Lower leg skin (tissue), 4 donors: Measurements from ENCODE around the gene APOBEC3G. TPM values are rescaled to one million over a fixed set of nuclear protein-coding genes. Genes with fewer than 3 reads are reported as not detected.
"Not testable (repeated sequence)": the region's sequence is repeated elsewhere in the genome, so short reads cannot be mapped to it uniquely, and the experiment has no call there.

Experiments
- DNase-seq, 2 donors: peaks; one replicate each; pipeline ENCODE4 v3.0.0-alpha.2; 2019; ENCODE audit warnings: low spot score in 2 of 2
- H3K4me3 ChIP-seq: fragments of 200-600 bp; sonication (generic); 2 replicates; pipeline ENCODE4 v1.5.1; 2017; ENCODE audit warnings: mild to moderate bottlenecking, low read depth; ENCODE audit not compliant: poor library complexity, severe bottlenecking
- POLR2A ChIP-seq, 2 donors: fragments of 450-650 bp; IDR thresholded peaks; one replicate each; pipeline ENCODE4 v1.6.1; 2016 to 2017; ENCODE audit warnings: antibody characterized with exemption in 2 of 2, mild to moderate bottlenecking in 1 of 2, moderate library complexity in 1 of 2
- WGBS, 2 donors: methylation state at CpG; one replicate each; pipeline ENCODE4 v1.1.5; 2018; 5-methylcytosine and 5-hydroxymethylcytosine counted together
- intact Hi-C: fragments of 100-400 bp; cut with DNase I; formaldehyde crosslinking; loops from one replicate; pipeline ENCODE4 v1.15.0; 2023; ENCODE audit warnings: low total_unique reads
- total RNA-seq, 4 donors: library from RNA; depleted of rRNA; stranded (reverse); fragments of >200 nt; gene quantifications; one replicate each; pipeline ENCODE4 v1.1.0, GENCODE V29; 2016
- TF ChIP-seq, protein P1 (sequence below), 3 donors: fragments of 450-650 bp; IDR thresholded peaks; one replicate each; pipeline ENCODE4 v1.5.1; 2016; ENCODE audit warnings: antibody characterized with exemption in 3 of 3, mild to moderate bottlenecking in 3 of 3, moderate library complexity in 2 of 3

The APOBEC3G gene
- total RNA-seq, 4 donors from 2014 or later: 1.1 to 3.9 (median 1.9) TPM

DNA sequence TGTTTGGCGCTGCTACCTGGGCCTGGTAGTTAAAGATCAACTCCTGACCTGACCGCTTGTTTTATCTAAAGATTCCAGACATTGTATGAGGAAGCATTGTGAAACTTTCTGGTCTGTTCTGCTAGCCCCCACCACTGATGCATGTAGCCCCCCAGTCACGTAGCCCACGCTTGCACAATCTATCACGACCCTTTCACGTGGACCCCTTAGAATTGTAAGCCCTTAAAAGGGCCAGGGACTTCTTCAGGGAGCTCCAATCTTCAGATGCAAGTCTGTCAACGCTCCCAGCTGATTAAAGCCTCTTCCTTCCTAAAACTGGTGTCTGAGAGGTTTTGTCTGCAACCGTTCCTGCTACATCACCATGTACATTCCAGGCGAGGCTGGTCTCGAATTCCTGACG lies 21.4 kb upstream of the APOBEC3G start:
- intact Hi-C loops: no loop called here
- WGBS, 2 donors: 92% methylated on average over 11 of the region's 11 CpGs
- no peak overlapping the region for H3K4me3 ChIP-seq
- TF ChIP-seq, protein P1, sequence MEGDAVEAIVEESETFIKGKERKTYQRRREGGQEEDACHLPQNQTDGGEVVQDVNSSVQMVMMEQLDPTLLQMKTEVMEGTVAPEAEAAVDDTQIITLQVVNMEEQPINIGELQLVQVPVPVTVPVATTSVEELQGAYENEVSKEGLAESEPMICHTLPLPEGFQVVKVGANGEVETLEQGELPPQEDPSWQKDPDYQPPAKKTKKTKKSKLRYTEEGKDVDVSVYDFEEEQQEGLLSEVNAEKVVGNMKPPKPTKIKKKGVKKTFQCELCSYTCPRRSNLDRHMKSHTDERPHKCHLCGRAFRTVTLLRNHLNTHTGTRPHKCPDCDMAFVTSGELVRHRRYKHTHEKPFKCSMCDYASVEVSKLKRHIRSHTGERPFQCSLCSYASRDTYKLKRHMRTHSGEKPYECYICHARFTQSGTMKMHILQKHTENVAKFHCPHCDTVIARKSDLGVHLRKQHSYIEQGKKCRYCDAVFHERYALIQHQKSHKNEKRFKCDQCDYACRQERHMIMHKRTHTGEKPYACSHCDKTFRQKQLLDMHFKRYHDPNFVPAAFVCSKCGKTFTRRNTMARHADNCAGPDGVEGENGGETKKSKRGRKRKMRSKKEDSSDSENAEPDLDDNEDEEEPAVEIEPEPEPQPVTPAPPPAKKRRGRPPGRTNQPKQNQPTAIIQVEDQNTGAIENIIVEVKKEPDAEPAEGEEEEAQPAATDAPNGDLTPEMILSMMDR (IDR thresholded peaks at IDR 0.05): no peak
- no peak for TF ChIP-seq POLR2A (IDR thresholded peaks at IDR 0.05)
- no peak for DNase-seq

DNA sequence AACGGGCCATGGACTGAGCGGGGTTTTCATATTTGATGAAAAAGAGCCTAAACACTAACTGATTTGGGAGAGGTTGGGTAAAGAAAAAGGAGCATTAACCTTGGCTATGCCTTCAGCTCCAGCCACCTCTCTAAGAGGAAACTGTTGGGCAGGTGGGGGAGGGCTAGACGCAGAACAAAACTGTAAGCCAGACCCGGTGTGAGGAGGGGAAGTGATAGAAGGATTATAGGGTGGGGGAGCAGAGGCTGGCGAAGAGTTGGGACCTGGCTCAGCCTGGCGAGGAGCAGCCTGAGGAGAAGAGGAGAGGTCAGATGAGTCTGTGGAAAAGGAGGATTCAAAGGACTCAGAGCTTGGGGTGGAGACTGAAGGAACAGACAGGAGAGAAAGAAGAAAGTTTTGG lies 15.8 kb upstream of the APOBEC3G start:
- H3K4me3 ChIP-seq, DNase-seq, intact Hi-C loops: not testable (repeated sequence)
- WGBS, 2 donors: 63 to 71% methylated on average over 6 of the region's 6 CpGs

DNA sequence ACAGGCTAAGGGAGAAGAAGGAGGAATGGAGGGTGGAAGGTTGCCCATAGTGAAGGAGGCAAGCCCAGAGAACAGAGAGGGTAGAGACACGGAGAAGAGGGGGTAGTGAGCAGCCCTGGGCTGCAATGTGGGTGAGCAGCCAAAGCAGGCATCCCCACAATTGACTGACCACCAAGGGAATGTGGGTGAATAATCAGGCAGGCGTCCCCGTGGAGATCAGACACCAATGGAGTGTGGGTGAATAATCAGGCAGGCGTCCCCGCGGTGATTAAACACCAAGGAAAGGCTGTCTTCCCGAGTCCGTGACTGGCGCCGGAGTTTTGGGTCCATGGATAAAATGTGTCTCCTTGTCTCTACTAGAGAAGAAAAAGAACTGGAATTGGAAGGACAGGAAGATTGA lies 15.1 kb upstream of the APOBEC3G start:
- DNase-seq, intact Hi-C loops, H3K4me3 ChIP-seq: not testable (repeated sequence)
- 84 to 88% methylated on average over 10 of the region's 10 CpGs for WGBS, 2 donors

DNA sequence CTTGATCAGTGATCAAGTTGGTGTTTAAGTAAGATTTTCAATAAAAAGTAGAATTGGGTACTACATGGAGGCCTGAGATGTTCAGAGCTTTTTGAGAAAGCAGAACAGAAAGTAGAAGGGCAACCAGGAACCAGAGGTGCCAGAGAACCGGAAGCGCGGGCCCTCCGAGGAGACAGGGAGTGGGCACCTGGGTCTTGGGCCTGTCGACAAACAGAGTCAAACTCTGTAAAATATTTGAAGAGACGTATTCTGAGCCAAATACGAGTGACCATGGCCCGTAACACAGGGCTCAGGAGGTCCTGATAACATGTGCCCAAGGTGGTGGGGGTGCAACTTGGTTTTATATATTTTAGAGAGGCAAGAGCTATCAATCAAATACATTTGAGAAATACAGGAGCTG lies 13.2 kb upstream of the APOBEC3G start:
- 90 to 91% methylated on average over 8 of the region's 8 CpGs for WGBS, 2 donors
- intact Hi-C loops, DNase-seq, H3K4me3 ChIP-seq: not testable (repeated sequence)

DNA sequence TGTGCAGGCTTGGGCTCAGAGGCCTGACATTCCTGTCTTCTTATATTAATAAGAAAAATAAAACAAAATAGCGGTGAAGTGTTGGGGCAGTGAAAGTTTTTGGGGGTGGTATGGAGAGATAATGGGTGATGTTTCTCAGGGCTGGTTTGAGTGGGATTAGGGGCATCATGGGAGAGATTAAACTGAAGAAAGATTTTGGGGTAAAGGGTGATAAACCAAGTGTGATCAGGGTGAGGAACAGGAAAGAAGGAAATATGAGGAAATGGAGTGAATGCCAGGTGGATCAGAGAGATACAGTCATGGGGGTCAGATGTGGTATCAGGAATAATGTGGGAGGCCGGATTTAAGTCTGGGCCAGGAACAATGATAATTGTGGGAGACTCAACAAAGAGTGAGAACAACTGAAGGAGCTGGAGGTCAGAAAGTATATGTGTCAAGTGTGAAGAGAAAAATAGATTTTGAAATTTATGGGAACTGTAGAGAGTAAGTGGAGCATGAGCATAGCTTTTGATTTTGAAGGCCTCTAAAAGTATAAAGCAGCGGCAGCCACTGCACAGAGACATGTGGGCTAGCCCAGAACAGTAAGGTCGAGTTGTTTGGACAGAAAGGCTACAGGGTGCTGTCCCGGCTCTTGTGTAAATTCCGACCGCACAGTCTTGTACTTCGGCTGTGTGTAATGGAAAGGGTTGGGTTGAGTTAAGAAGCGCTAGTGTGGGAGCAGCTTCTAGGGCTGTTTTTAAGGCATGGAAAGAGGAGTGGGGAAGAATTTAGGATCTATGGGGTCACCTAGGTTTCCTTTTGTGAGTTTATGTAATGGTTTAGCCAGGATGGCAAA lies 10.4 kb upstream of the APOBEC3G start:
- intact Hi-C loops, H3K4me3 ChIP-seq, DNase-seq: not testable (repeated sequence)
- 82 to 84% methylated on average over 9 of the region's 9 CpGs for WGBS, 2 donors

DNA sequence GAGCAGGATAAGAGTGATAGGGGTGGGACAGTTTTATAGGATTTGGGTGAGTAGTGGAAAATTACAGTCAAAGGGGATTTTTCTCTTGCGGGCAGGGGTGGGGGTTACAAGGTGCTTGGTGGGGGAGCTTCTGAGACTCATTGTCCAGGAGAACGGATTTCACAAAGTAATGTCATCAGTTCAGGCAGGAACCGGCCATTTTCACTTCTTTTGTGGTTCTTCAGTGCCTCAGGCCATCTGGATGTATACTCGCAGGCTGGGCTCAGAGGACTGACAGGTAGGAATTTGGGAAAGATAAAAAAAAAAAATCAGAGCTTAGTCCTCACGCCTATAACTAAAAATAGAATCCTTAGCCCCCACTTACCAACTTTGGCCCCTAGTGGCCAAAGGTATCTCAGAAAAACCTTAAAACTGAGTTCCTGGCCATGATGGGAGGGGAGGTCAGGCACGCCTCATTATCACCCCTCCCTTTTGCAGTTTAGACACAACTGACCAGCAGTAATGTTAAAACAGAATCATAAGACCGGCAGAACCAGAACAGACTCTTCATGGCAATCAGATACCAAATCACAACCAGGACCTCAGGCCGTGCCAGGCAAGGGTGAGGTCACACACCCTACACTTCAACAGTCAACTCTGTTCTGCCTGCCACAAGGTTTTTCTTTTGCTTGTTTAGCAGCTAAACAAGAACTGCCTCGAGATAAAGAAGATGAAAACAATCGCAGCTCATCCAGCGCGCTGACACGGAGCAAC lies 8.9 kb upstream of the APOBEC3G start:
- intact Hi-C loops: no loop called here
- DNase-seq: no peak
- H3K4me3 ChIP-seq: no peak overlapping the region
- WGBS, 2 donors: 53 to 62% methylated on average over 13 of the region's 13 CpGs
- TF ChIP-seq POLR2A (IDR thresholded peaks at IDR 0.05): no peak
- TF ChIP-seq, protein P1 (IDR thresholded peaks at IDR 0.05): no peak

DNA sequence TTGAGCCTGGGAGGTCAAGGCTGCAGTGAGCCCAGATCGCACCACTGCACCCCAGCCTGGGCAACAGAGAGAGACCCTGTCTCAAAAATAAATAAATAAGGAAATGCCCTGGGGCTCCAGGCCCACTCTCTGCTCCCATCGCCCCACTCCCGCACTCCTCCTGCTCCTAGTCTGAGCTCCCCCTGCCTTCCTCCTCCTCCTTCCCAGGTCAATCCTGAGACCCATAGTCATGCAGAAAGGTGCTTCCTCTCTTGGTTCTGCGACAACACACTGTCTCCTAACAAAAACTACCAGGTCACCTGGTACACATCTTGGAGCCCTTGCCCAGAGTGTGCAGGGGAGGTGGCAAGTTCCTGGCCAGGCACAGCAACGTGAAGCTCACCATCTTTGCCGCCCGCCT lies 6.9 kb upstream of the APOBEC3G start:
- no peak for DNase-seq
- TF ChIP-seq POLR2A (IDR thresholded peaks at IDR 0.05): no peak
- TF ChIP-seq, protein P1 (IDR thresholded peaks at IDR 0.05): no peak
- intact Hi-C loops: no loop called here
- 88 to 99% methylated on average over 7 of the region's 7 CpGs for WGBS, 2 donors
- no peak overlapping the region for H3K4me3 ChIP-seq

DNA sequence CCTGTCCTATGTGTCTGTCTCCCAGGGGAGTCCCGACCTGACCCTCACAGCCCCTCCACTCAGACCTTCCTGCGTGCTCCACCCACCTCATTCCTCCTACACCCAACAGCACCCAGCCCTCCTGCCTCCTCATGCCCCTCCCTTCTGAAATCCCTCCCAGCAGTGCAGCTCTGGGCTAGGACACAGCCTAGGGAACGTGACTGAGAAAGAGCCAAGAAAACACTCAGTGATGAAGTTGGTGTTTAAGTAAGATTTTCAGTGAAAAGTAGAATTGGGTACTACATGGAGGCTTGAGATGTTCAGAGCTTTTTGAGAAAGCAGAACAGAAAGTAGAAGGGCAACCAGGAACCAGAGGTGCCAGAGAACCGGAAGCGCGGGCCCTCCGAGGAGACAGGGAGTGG lies 4.5 kb upstream of the APOBEC3G start:
- WGBS, 2 donors: 72 to 73% methylated on average over 6 of the region's 7 CpGs
- H3K4me3 ChIP-seq, DNase-seq, intact Hi-C loops: not testable (repeated sequence)
